Mammary microvascular endothelial cell (primary cell): ENCODE measurements around the gene STIM2. TPM values are rescaled to one million over a fixed set of nuclear protein-coding genes. Genes with fewer than 3 reads are reported as not detected.

ENCODE experiments used
- total RNA-seq: library from RNA; depleted of rRNA; stranded (reverse); fragments of >200 nt; gene quantifications from 2 replicates; pipeline ENCODE4 v1.2.3, GENCODE V29; 2015

Gene STIM2
- 20.4 and 26.2 TPM in 2 replicates for total RNA-seq

DNA sequence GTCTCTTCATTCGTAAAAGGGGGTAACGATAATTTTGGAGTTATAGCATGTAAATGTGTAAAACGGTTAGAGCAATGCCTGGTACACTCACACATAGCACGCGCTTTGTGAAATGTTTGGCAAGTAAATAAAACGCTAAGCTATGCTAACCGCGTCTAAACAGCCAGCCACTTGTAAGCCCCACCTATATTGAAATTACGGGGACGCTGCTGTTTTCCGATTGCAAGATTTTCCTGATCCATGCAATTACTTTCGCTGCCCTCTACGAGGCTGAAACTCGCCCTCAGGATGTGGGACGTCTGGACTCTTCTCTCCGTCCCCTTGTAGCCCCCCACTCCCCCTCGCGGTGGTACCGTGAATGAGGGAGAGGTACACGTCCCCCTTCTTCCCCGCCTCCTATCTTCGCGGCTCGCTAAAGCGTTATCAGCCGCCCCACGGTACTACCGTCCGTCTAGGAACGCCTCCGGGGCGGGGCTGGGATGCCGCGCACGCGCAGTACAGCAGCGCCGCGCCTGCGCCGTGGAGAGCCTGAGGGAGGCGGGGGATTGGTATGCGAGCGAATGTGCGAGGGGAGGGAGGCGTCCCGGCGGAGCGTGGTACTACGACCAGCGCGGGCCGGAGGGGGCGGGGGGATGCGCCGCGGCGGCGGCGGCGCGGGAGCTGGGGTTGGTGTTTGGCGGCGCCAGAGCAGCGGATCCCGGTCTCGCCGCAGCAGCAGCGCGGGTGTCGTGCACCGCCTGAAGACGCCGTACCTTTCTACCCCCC, at the start of gene STIM2:
Gene STIM2, plus strand, starts transcription at position 685 of the 765 bp plus-strand sequence.

